Brain microvascular endothelial cell (primary cell): ENCODE data around the gene LEMD1.

Source experiments
- DNase-seq: peaks from one replicate; pipeline ENCODE4 v3.0.0-alpha.2; 2020
- H3K27ac ChIP-seq: fragments of 250-450 bp; sonication (Bioruptor Pico); 2 replicates; pipeline ENCODE4 v1.5.1; 2020; ENCODE audit warnings: mild to moderate bottlenecking, moderate library complexity
- H3K27me3 ChIP-seq: fragments of 250-450 bp; sonication (Bioruptor Pico); replicated peaks from 2 replicates; pipeline ENCODE4 v1.5.1; 2020; ENCODE audit warnings: mild to moderate bottlenecking
- H3K36me3 ChIP-seq: fragments of 250-450 bp; sonication (Bioruptor Pico); replicated peaks from 2 replicates; pipeline ENCODE4 v1.5.1; 2020; ENCODE audit warnings: mild to moderate bottlenecking
- H3K4me3 ChIP-seq: 2 replicates; pipeline ENCODE4 v1.5.1; 2011; ENCODE audit warnings: low read depth, mild to moderate bottlenecking, control low read depth, low read length, moderate library complexity
- CTCF ChIP-seq: IDR thresholded peaks from 2 replicates; pipeline ENCODE4 v1.5.1; 2011; ENCODE audit warnings: low read depth, mild to moderate bottlenecking, moderate library complexity, low read length, control low read depth, inconsistent platforms; ENCODE audit errors: missing control alignments
- in situ Hi-C: cut with HindIII; loops from 2 replicates; pipeline ENCODE4 v1.10.0; 2017; ENCODE audit warnings: low sequenced_read_pairs, low pct_ligation_motif_present

LEMD1 gene

GRCh38 chr1:205452933-205453332, 31.1 kb upstream of the LEMD1 start:
- Histone ChIP-seq H3K27me3 (peaks cover 64% of the 10 kb centered on the region), H3K36me3 (no peaks in the 10 kb centered on the region), H3K27ac (no peak overlapping the region), H3K4me3 (no peak overlapping the region)
- TF ChIP-seq CTCF, result no peak
- in situ Hi-C loops, result no loop called here
- DNase-seq, result no peak

GRCh38 chr1:205452364-205452763, 30.5 kb upstream of the LEMD1 start:
- Histone ChIP-seq H3K36me3 (no peaks in the 10 kb centered on the region), H3K27me3 (peaks cover 58% of the 10 kb centered on the region), H3K27ac (no peak overlapping the region), H3K4me3 (no peak overlapping the region)
- DNase-seq, result no peak
- TF ChIP-seq CTCF, result no peak
- in situ Hi-C loops, result no loop called here

GRCh38 chr1:205451759-205452164, 29.9 kb upstream of the LEMD1 start:
- Histone ChIP-seq H3K4me3 (no peak overlapping the region), H3K27ac (no peak overlapping the region), H3K36me3 (no peaks in the 10 kb centered on the region), H3K27me3 (peaks cover 55% of the 10 kb centered on the region)
- no peak for DNase-seq
- in situ Hi-C loops, result no loop called here
- TF ChIP-seq CTCF, result no peak

GRCh38 chr1:205451202-205451601, 29.3 kb upstream of the LEMD1 start:
- in situ Hi-C loops, result no loop called here
- no peak for TF ChIP-seq CTCF
- H3K27ac ChIP-seq, result no peak overlapping the region
- H3K27me3 ChIP-seq, result peaks cover 49% of the 10 kb centered on the region
- no peak overlapping the region for H3K4me3 ChIP-seq
- H3K36me3 ChIP-seq, result no peaks in the 10 kb centered on the region
- DNase-seq, result no peak

- in situ Hi-C loops, result no loop called here
- no peak for TF ChIP-seq CTCF
- no peak for DNase-seq
- H3K4me3 ChIP-seq, result no peak overlapping the region
- H3K27me3 ChIP-seq, result peaks cover 41% of the 10 kb centered on the region
- no peaks in the 10 kb centered on the region for H3K36me3 ChIP-seq
- H3K27ac ChIP-seq, result no peak overlapping the region
Measured at GRCh38 chr1:205450448-205450847, 28.6 kb upstream of the LEMD1 start.

- no peak overlapping the region for H3K27ac ChIP-seq
- in situ Hi-C loops, result no loop called here
Measured at GRCh38 chr1:205449750-205450443, 28.0 kb upstream of the LEMD1 start.

More at GRCh38 chr1:205449750-205450443, 28.0 kb upstream of the LEMD1 start:
- Histone ChIP-seq H3K27me3 (peaks cover 36% of the 10 kb centered on the region), H3K4me3 (peak overlapping the region; percentile 5), H3K36me3 (no peaks in the 10 kb centered on the region)
- peak; percentile 35 for TF ChIP-seq CTCF
- peak; percentile 22 for DNase-seq
